ENCODE measurements around the gene TBC1D16. TPM values are rescaled to one million over a fixed set of nuclear protein-coding genes. Genes with fewer than 3 reads are reported as not detected.

The TBC1D16 gene
- total and polyA plus RNA-seq, 2 experiments from 2014 or later: 9.2 to 22.4 TPM

DNA sequence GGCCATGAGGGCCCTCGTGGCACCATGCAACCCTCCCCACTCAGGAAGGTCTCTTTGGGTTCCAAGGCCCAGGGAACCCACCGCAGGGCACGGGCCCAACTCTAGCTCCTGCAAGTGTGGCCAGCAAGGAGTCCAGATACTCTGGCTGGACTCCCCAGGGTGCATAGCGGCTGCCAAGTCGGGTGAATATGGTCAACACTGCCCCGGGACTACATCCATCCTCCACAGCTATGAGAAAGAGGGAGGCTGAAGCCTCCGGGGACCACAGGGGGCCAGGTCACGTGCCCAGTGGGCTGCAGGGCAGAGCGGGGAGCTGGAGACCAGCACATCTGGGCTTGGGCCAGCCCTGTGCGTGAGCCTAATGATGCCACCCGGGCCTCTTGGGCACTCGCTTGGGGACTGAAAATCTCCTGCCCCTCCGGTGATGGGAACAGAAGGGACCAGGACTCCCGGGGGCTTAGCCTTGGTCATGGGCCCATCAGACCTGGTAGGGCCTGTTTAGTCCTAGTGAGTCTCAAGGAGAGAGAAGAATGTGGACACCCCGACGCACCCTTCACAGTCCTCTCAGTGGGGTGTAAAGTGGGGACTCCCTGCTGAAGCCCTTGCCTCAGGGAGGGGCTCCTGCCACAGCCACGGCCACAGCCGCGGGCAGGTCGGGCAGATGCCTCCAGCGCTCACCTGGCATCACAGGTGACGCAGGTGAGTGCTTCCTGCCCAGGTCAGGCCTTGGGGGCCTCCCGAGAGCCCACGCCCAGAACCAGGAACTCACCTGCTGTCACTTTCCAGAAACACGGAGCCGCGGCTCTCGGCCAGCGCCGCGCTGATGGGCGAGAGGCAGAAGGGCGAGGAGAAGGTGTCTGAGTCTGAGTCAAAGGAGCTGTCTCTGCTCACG lies 26.0 kb downstream of the TBC1D16 start:
- H4K20me1 ChIP-seq (ENCODE audit: insufficient read depth): no peaks in the 10 kb centered on the region
- H3K9me2 ChIP-seq (ENCODE audit: insufficient read depth): no peaks in the 10 kb centered on the region
- H3K4me3 ChIP-seq: no peak overlapping the region
- H3F3A ChIP-seq (ENCODE audit: insufficient read depth): no peaks in the 10 kb centered on the region
- H3K9me3 ChIP-seq (ENCODE audit: low read depth): no peaks in the 10 kb centered on the region
- H3K79me2 ChIP-seq (ENCODE audit: insufficient read depth): peaks cover 6% of the 10 kb centered on the region; the same call in 1 of the 2 replicates
- no peaks in the 10 kb centered on the region; the same call in 1 of the 2 replicates for H3K36me3 ChIP-seq (ENCODE audit: low read depth)
- H3K27me3 ChIP-seq (replicated peaks; ENCODE audit: insufficient read depth): no peaks in the 10 kb centered on the region
- TF ChIP-seq EZH2phosphoT487 (IDR thresholded peaks at IDR 0.05; ENCODE audit: insufficient read depth, low read depth) (no peak), EZH2 (IDR thresholded peaks at IDR 0.05; ENCODE audit: insufficient read depth, poor library complexity, severe bottlenecking) (no peak)
- in situ Hi-C loops (cut with MboI): no loop called here
- no peak overlapping the region for H2AFZ ChIP-seq
- no peaks in the 10 kb centered on the region for H3K4me1 ChIP-seq (ENCODE audit: insufficient read depth)
- no peak for DNase-seq
- no peak overlapping the region for H3K4me2 ChIP-seq (ENCODE audit: unreplicated experiment)
- no peak overlapping the region for H3K9ac ChIP-seq
- 94% methylated on average over 32 to 34 of the region's 34 CpGs for WGBS, 2 experiments (ENCODE audit: low coverage in 1 of 2, low lambda C conversion rate in 2 of 2, missing lambda C conversion rate in 2 of 2)
- H3K27ac ChIP-seq: no peak overlapping the region

DNA sequence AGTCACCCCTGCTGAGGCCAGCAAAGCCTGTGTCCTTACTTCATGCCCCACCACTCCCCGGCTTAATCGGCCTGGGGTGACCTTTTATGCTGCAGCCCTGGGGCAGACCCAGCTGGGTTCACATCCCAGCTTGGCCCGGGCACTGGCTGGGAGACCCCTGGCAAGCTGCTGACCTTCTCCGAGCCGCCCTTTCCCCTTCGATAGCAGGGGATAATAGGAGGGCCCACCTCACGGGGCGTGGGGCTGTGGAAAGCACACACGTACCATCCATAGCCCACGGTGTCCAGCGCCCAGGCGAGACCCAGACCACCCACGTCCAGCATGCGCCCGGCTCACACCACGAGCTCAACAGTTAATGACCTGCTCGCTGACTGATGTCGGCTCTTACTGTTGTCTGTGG lies 26.8 kb downstream of the TBC1D16 start:
- Histone ChIP-seq H3F3A (ENCODE audit: insufficient read depth) (no peaks in the 10 kb centered on the region), H3K4me3 (no peak overlapping the region), H3K79me2 (ENCODE audit: insufficient read depth) (peaks cover 2% of the 10 kb centered on the region; the same call in 1 of the 2 replicates), H4K20me1 (ENCODE audit: insufficient read depth) (no peaks in the 10 kb centered on the region), H3K27ac (no peak overlapping the region), H3K9ac (no peak overlapping the region), H3K36me3 (ENCODE audit: low read depth) (no peaks in the 10 kb centered on the region; the same call in 1 of the 2 replicates), H3K4me1 (ENCODE audit: insufficient read depth) (no peaks in the 10 kb centered on the region), H3K4me2 (ENCODE audit: unreplicated experiment) (no peak overlapping the region), H3K9me3 (ENCODE audit: low read depth) (no peaks in the 10 kb centered on the region), H3K9me2 (ENCODE audit: insufficient read depth) (no peaks in the 10 kb centered on the region), H3K27me3 (replicated peaks; ENCODE audit: insufficient read depth) (no peaks in the 10 kb centered on the region), H2AFZ (no peak overlapping the region)
- DNase-seq: no peak
- WGBS, 2 experiments (ENCODE audit: low coverage in 1 of 2, low lambda C conversion rate in 2 of 2, missing lambda C conversion rate in 2 of 2): 72 to 75% methylated on average over 18 of the region's 18 CpGs
- in situ Hi-C loops (cut with MboI): no loop called here
- no peak for TF ChIP-seq EZH2phosphoT487 (IDR thresholded peaks at IDR 0.05; ENCODE audit: insufficient read depth, low read depth)
- TF ChIP-seq EZH2 (IDR thresholded peaks at IDR 0.05; ENCODE audit: insufficient read depth, poor library complexity, severe bottlenecking): no peak

DNA sequence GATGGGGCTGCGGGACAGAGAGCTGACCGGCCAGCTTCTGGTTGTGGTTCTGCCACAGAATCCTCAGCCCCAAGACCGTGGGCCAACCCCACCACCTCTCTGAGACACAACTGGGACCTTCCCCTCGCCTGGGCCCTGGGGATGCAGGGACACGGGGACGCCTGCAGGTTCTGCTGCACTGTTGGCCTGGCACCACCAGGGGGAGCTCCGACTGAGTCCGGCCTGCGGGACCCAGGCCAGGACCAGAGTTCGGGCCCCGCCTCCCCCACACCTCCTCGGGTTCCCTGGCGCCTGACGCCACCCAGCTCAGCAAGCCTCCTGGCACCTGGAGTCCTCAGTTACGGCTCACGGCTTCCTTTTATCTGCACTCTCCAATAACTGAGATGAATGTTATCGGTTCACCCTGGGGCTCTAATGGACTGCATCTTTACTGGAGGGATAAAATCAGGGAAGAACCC lies 27.3 kb downstream of the TBC1D16 start:
- H3K4me2 ChIP-seq (ENCODE audit: unreplicated experiment): no peak overlapping the region

DNA sequence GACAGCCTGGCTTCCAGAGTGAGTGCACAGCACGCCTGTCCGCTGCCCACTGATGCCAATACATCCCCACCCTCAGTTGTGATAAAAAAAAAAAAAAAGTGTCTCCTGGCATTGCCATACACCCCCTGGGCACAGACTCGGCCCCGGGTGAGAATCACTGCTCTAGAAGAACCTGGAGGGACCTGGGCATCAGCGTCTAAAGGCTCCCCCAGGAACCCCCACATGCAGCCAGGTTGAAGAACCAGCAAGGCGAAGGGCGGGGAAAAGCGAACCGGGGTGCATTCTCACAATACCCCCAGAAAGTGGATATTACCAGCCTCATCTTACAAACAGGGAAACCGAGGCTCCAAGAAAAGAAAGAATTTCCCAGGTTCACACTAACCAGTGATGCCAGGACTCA lies 27.7 kb downstream of the TBC1D16 start:
- Histone ChIP-seq H3K4me3 (no peak overlapping the region), H2AFZ (no peak overlapping the region), H3K27me3 (replicated peaks; ENCODE audit: insufficient read depth) (no peaks in the 10 kb centered on the region), H3K4me2 (ENCODE audit: unreplicated experiment) (no peak overlapping the region), H3K9ac (no peak overlapping the region), H3K9me3 (ENCODE audit: low read depth) (no peaks in the 10 kb centered on the region), H3K9me2 (ENCODE audit: insufficient read depth) (no peaks in the 10 kb centered on the region), H3K79me2 (ENCODE audit: insufficient read depth) (no peaks in the 10 kb centered on the region), H3K4me1 (ENCODE audit: insufficient read depth) (no peaks in the 10 kb centered on the region), H3K36me3 (ENCODE audit: low read depth) (no peaks in the 10 kb centered on the region; the same call in 1 of the 2 replicates), H4K20me1 (ENCODE audit: insufficient read depth) (no peaks in the 10 kb centered on the region), H3F3A (ENCODE audit: insufficient read depth) (no peaks in the 10 kb centered on the region), H3K27ac (no peak overlapping the region)
- 60 to 67% methylated on average over 9 to 10 of the region's 10 CpGs for WGBS, 2 experiments (ENCODE audit: low coverage in 1 of 2, low lambda C conversion rate in 2 of 2, missing lambda C conversion rate in 2 of 2)
- in situ Hi-C loops (cut with MboI): no loop called here
- DNase-seq: no peak
- TF ChIP-seq EZH2phosphoT487 (IDR thresholded peaks at IDR 0.05; ENCODE audit: insufficient read depth, low read depth): no peak
- no peak for TF ChIP-seq EZH2 (IDR thresholded peaks at IDR 0.05; ENCODE audit: insufficient read depth, poor library complexity, severe bottlenecking)

More for the DNA sequence above, 27.3 kb downstream of the TBC1D16 start:
- in situ Hi-C loops (cut with MboI): no loop called here
- H3F3A ChIP-seq (ENCODE audit: insufficient read depth): no peaks in the 10 kb centered on the region
- no peak overlapping the region for H3K27ac ChIP-seq
- no peaks in the 10 kb centered on the region for H4K20me1 ChIP-seq (ENCODE audit: insufficient read depth)
- DNase-seq: peak; percentile 82
- H3K79me2 ChIP-seq (ENCODE audit: insufficient read depth): no peaks in the 10 kb centered on the region
- H3K9ac ChIP-seq: no peak overlapping the region
- WGBS, 2 experiments (ENCODE audit: low coverage in 1 of 2, low lambda C conversion rate in 2 of 2, missing lambda C conversion rate in 2 of 2): 11 to 14% methylated on average over 14 to 16 of the region's 17 CpGs
- H3K36me3 ChIP-seq (ENCODE audit: low read depth): no peaks in the 10 kb centered on the region; the same call in 1 of the 2 replicates
- TF ChIP-seq EZH2 (IDR thresholded peaks at IDR 0.05; ENCODE audit: insufficient read depth, poor library complexity, severe bottlenecking): no peak
- no peak for TF ChIP-seq EZH2phosphoT487 (IDR thresholded peaks at IDR 0.05; ENCODE audit: insufficient read depth, low read depth)
- H3K27me3 ChIP-seq (replicated peaks; ENCODE audit: insufficient read depth): no peaks in the 10 kb centered on the region
- H2AFZ ChIP-seq: no peak overlapping the region
- no peak overlapping the region for H3K4me3 ChIP-seq
- no peaks in the 10 kb centered on the region for H3K9me3 ChIP-seq (ENCODE audit: low read depth)
- no peaks in the 10 kb centered on the region for H3K9me2 ChIP-seq (ENCODE audit: insufficient read depth)
- H3K4me1 ChIP-seq (ENCODE audit: insufficient read depth): no peaks in the 10 kb centered on the region

Data from GM23248 (cell line).